GM18520 (cell line): ENCODE measurements around the gene PCNX4.
"Not testable (repeated sequence)": the region's sequence is repeated elsewhere in the genome, so short reads cannot be mapped to it uniquely, and the experiment has no call there.

Experiments
- ATAC-seq: cut with Tn5 transposase; IDR thresholded peaks from one replicate; pipeline ENCODE4 v1.9.1; 2021; ENCODE audit not compliant: unreplicated experiment

PCNX4 gene

DNA sequence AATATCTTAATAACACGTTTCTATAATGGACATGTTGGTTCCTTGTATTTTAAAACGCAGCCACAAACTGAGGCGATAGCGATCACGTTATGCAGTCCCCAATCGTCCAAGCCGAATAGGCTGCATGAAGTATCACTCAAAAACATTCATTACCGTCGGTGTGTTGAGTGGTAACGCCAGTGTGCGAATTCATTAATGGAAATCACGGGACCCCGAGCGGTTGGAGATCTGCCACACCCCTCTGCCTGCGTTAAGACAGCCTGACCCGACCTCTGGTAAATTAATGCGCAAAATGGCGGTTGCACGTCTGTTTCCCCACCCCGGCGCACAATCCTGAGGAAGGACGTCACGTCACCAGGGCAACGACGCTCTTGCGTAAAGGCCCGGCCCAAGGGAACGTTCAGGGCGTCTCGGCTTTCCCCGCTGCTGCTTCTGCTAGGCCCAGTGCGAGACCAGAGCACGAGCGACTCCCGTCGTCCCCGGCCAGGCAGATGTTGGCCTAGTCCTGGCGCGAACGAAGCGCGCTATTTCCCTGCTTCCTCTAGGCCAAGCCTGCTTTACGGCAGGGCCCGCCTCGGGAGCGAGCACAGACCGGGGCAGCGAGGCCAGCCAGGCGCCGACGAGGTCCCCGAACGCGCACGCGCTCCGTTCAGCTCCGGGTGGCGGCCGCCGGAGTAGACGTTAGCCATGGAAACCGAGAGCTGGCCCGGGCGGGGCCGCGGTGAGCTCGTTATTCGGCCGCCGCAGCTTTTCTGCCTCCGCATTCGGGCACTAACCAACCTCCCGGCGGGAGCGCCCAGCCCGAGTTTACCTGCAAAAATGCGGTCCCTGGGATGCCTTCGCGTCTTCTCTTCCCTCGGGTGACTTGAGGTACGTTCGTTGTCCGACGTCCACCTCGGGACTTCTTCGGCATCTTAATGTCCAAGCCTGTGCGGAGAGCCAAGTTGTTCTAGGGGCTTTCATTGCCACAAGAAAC lies at the start of gene PCNX4:
Gene PCNX4 (plus strand): TSS at position 374 of the 976 bp plus-strand sequence. CDS start 15,716 bp downstream, outside the sequence.
- ATAC-seq, result peak; percentile 88

DNA sequence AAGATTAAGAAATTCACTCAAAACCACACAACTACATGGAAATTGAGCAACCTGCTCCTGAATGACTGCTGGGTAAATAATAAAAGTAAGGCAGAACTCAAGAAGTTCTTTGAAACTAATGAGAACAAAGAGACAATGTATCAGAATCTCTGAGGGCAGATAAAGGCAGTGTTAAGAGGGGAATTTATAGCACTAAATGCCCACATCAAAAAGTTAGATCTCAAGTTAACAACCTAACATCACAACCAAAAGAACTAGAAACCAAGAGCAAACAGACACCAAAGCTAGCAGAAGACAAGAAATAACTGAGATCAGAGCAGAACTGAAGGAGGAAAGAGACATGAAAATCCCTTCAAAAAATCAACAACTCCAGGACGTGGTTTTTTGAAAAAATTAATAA lies 43.7 kb upstream of the PCNX4 start:
- not testable (repeated sequence) for ATAC-seq

DNA sequence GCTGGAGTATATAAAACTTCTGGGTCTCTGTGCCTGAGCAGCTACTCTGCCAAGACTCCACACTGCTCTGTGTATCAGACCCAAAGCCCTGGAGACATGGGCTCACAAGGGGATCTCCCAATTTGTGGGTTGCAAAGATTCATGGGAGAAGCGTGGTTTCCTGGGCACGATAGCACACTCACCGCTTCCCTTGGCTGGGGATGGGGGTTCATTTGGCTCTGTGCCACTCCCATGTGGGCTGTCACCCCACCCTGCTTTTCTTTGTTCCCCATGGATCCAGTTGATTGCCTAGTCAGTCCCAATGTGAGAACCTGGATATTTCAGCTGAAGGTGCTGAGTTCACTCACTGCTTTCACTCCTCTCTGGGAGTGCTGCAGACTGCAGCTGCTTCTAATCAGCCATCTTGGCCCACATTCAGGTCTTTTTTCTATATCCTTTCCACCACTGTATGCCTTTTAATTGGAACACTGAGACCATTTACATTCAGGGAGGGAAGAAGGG lies 40.0 kb upstream of the PCNX4 start:
- no peak for ATAC-seq

DNA sequence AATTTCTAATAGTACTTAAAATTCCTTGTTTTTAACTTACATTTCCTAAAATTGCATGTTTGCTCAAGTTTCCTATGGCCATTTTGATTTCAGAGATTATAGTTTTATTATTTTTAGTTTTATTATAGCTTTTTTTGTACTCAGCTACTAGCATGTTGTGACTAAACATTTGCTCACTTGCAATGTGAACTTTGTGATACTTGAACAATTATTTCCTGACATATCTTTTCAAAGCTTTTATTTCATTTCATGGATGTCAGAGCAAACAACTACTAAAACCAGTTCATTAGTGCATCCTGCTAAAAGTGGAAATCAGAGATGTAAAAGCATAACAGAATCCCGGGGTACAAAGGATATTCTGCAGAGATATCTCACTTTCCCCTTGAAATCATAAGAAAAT lies 33.6 kb upstream of the PCNX4 start:
- no peak for ATAC-seq

DNA sequence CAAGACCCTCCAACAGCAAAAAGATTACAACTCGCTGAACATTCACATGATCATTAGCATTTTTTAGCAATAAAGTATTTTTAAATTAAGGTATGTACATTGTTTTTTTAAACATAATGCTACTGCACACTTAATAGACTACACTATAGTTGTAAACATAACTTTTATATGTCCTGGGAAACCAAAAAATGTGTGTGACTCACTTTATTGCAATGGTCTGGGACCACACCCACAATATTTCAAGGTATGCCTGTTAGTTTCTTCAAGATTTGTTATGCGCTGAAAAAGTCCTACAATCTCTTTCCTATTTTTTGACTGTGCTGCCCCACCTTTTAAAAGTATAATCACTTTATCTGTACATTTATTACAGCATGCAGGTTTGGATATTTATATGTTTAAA lies 30.4 kb upstream of the PCNX4 start:
- ATAC-seq, result no peak

DNA sequence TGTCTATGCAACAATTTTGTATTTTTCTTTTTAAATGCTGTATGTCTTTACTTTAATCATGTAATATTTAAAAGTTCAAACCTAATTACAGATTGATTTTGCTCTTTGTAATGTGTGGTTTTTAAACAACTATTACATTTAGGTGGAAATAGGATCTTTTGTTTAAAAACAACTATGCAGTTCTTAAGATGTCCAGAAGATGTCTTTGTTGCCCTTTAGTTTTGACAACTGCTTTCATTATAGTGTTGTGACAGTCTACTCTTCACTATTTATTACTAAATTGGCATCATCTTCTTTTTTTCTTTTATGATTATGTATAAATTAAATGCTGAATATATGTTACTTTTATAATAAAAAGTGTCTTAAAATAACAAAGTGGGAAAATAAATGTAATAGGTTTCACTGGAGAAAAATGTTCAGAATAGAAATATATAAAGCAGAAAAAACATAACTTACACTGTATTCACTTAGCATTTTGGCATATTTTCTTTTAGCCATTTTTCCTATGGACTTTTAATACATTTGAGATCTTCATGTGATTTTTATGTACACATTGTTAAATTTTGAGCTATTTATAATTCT lies 27.1 kb upstream of the PCNX4 start:
- peak; percentile 43 for ATAC-seq

DNA sequence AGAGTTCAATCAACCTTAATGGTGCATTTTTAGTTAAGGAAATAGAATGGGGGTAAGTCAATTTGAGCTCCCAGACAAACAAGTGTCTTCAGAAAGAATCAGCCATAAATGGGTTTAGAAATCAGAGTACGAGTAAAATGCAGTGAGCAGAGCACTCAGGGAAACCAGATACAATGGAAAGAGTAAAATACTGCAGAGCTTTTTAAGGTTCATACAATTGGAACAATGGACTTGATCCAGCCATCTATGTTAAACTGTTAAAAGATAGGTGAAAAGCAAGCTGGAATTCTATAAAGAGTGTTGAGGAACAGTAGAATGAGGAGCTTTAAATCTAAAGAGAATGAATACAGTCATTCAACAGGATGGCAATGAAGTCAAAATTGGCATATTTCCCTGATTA lies 23.8 kb upstream of the PCNX4 start:
- ATAC-seq, result no peak

DNA sequence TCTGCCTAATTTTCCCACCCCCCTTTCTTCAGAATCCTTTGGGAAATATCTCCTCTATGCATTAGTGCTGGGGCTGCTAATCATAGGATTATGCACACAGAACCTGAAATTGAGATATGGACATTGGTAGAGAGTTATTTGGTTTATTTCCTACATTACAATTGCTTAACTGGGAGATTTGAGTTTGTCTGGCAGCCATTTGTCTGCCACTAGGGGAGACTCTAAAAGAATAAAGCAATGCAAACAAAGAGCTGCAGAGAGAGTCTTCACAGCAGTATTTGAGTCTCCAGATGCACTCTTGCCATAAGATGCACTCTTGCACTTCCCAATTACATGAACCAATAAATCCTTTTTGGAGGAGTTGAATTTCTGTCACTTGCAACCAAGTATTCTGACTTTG lies 12.0 kb upstream of the PCNX4 start:
- no peak for ATAC-seq

DNA sequence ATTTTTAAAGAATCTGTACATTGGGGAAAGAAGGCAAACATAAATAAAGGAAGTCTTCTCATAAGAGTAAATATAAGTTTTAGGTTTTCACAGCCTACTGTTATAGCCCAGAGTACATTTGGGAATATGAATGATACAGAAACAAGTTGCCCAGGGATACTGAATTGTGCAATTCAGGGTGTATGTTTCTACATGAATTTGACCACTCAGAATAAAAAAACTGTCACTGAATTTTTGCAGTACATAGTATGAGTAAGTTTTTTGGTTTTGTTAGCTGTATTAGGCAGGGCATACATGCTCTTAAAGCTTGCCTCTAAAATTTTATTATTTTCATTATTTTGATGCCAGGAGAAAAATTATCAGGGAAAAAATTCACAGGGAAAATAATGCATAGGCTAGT lies 6.6 kb upstream of the PCNX4 start:
- no peak for ATAC-seq

DNA sequence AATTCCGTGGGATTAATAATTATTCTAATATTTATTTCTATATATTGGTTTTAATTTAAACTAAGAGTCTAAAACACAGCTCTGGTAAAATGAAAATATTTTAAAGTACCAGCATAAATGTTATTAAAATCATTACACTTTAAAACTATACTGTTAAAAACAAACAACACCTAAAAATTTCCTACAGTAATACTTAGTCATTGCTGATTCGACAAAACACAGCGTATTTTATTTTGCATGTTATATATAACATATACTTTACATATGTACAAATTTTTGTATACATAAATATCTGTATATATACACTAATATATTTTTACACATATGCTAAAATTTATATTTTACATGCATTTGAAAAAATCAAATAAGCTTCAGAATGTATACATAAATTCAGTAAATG lies 6.0 kb upstream of the PCNX4 start:
- no peak for ATAC-seq

DNA sequence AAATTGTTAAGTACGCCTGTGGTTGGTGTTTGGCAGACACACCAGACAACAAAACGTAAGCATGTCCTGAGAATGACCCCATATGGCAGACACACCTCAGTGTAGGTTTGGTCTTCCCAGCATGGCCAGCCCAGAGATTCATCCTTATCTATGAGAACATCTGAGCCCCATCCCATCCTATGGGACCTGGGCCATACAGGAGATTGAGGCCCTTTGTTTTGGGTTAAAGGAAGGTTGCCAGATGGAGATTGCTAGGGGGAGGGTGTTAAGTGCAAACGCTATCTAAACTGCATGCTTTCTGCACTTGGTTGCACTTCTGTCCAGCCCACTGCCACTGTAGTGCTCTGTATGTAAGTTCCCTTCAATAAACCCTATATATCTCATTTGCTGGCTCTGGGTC lies 4.1 kb upstream of the PCNX4 start:
- ATAC-seq, result no peak

DNA sequence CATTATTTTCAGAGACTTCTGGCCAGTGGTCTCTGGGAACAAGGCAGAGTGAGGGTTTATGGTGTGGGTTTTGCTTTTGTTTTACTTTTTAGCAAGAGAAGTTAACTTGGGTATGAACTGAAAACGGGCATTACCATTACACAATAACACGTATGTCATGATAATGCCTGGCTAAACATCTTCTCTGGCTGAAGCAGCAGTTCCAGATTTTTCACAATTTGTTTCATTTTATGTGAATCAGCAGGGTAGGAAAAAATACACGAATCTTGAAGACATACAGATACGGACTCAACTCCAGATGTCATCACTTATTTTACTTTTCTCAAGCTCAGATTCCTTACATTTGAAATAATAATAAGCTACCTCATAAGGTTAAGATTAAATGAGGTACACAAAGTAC lies 2.5 kb upstream of the PCNX4 start:
- ATAC-seq, result no peak

DNA sequence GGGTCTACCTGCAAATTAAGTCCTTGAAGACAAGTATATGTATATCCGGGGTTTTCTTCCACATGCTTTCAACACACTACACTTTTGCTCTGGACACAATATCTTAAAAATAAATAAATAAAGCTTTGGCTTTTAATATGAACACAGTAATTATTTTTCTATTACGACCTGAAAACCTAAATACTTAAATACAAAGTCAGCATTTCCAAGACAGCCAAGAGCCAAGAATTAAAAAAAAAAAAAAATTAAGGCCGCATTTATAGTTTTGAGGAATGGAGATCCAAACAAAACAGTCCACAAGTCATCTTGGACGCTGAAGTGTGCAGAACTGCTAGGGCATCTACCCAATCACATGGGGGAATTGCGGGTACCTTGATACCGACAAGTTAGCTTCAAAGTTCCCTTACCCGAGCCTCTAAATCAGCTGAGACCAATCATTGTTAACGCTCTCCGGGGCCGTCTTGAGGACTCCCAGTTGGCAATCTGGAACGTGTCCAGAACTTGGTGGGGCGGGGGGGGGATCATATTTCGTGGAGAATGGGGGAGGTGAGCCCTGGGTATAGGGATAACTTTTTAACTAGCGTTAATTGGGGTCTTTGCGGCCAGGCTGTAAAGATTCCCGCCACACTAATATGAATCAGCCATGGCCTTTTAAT lies 731 bp upstream of the PCNX4 start:
- no peak for ATAC-seq

DNA sequence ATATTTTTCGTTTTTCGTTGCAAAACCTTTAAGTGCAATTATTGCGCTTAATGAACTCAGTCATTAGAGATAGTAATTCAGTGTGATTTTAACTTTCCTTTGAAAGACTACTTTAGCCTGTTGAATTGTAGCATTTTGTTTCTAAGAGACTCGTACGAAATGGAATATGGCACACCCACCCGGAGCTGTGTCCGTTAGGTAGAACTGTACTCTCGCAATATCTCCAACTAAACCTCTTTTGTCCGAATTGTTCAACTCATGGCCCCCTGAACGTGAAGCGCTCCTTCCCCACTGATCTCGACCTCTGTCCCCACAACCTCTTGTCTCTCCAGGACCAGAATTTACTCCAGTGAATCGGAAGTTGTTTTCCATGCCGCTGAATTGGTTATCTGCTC lies 800 bp downstream of the PCNX4 start:
- ATAC-seq, result no peak

DNA sequence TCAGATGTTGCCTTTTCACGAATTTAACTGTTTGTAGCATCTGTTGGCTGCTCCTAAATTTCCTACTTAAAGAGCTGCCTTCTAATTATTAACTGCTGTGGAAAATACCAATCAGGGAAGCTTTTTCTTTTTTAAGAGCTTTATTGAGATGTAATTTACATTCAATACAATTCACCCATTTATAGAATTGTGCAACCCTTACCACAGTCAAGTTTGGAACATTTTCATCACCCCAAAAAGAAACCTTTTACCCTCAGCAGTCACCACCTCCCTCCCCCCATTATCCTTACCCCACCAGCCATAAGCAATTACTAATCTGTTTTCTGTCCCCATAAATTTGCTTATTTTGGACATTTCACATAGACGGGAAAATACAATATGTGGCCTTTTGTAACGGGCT lies 1.4 kb downstream of the PCNX4 start:
- ATAC-seq, result no peak

DNA sequence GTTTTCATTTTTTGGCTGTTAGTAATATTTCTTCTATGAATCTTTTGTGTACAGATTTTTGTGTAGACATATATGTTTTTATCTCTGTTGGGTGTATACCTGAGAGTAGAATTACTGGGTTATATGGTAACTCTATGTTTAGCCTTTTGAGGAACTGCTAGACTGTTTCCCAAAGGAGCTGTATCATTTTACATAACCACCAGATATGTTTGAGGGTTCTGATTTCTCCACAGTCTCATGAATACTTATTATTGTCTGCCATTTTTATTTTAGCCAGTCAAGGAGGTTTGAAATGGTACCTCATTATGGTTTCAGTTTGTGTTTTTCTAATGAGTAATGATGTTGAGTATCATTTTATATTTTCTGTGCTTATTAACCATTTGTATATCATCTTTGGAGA lies 1.9 kb downstream of the PCNX4 start:
- no peak for ATAC-seq

DNA sequence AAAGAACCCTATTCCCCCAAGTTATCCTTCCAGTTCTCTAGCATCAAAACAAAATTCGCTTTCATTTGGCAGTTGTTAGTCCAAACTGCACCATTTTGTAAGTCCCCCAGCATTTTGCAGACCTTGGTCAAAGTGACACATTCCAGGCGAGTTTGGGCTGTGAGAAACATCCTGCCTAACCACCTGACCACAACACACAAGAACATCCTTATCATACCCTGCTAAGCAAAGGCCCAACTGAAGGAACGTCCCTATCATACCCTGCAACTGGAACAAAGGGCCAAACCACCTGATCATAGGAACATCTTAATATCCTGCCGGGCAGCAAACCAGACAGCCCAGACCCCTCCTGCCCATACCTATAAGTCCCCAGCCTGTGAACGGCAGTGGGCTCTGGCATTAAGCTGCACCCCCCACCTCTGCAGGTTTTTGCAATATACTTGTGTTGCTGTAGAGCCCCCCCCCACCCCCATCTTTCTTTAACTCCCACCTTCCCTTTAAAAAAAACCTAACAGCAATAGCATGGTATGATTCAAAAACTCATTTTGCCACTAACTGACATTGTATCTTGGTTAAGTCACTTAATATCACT lies 2.7 kb downstream of the PCNX4 start:
- ATAC-seq, result no peak

DNA sequence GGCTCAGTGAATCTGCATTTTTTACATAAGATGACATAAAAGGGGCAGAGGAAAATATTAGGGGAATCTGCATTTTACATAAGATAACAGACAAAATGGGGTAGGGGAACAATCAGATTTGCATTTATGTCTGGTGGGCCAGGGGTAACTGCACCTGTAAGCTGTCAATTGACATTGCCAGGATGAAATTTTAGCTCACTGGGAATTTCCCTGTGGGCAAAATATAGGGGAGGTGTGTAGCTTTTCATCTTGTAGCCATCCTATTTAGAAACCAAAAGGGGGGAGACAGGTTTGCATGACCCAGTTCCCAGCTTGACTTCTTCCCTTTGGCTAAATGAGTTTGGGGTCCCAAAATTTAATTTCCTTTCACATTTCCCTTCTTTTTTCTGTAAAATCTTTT lies 3.5 kb downstream of the PCNX4 start:
- no peak for ATAC-seq

DNA sequence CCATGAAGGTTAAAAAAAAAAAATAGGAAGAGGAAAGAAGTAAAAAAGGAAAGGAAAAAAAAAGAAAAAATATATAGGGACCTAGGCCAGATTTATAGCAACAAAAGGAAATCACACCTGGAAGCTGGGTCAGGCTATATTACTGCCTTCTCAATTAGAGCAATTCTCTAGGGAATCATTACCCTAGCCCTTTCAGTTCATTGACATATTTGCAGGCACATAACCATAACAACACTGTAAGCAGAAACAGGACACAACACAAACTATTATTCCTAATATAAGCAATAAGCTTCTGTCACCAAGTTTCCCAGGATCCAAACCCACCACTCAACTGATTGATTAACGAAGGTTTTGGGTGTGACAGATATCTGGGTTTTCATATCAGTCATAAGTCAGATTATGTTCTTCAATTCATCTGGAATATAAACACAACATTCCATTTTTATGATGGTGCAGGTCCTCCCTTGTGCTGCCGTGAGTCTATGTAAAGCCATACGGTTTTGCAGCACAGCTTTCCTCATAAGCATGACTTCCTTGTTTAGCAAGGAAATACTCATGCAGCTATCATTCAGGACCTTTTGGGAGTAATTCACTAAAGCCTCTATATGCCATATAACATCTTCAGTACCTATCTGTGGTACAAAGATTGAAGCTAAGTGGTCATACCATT lies 4.2 kb downstream of the PCNX4 start:
- ATAC-seq, result no peak

DNA sequence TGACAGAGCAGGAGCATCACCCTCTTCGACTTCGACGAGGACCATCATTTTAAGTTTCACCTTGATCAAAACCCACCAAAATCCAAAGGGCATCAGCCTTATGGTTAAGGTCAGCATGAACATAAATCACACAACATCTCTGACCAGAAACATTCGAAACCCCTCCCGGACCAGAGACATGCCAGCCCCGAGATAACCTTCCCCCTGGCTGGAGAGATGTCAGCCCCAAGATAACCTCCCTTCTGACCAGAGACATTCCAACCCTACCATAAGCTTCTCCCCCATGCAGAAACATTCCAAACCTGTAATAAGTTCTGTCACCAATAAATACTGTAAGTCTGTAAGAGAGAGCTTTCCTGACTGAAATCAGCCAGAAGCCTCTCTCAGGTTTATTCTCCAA lies 6.3 kb downstream of the PCNX4 start:
- no peak for ATAC-seq

DNA sequence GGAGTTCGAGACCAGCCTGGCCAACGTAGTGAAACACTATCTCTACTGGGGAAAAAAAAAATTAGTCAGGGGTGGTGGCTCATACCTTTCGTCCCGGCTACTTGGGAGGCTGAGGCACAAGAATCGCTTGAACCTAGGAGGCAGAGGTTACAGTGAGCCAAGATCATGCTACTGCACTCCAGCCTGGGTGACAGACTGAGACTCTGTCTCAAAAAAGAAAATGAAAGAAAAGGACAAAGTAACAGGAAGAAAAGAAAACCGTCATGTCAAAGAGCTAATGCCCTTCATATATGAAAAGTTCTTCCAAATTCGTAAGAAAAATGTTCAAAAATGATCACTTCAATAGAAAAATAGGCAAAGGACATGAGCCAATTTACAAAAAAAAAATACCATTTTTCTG lies 8.1 kb downstream of the PCNX4 start:
- not testable (repeated sequence) for ATAC-seq
